Frontal cortex (tissue), 1 donor: ENCODE measurements around the gene MUC20. TPM values are rescaled to one million over a fixed set of nuclear protein-coding genes. Genes with fewer than 3 reads are reported as not detected.

ENCODE experiments used
- small RNA-seq: library from RNA; depleted of rRNA; stranded (forward); fragments of <200 nt; gene quantifications from one replicate; pipeline ENCODE3, GENCODE V24; 2014
- total RNA-seq: library from RNA; depleted of rRNA; stranded (reverse); fragments of >200 nt; gene quantifications from one replicate; pipeline ENCODE4 v1.2.3, GENCODE V29; 2014

MUC20 gene
- total RNA-seq, 1 donor from 2014 or later, result 2.0 TPM

Small RNA genes lying within 50 kb of the gene (small RNA-seq; reads per million reads assigned to genes)
- gene MIR570, result not detected

Other genes starting within 250 kb of the MUC20 start
- gene PPP1R2, start 177.7 kb upstream of the MUC20 start, total RNA-seq, result 181 TPM
- gene APOD, start 137.0 kb upstream of the MUC20 start, total RNA-seq, result 2.9 TPM
- 0.41 TPM for gene MUC4, start 91.0 kb downstream of the MUC20 start, total RNA-seq
- gene TNK2, start 187.6 kb downstream of the MUC20 start, total RNA-seq, result 11.0 TPM